ENCODE measurements around the gene CDH4.

DNA sequence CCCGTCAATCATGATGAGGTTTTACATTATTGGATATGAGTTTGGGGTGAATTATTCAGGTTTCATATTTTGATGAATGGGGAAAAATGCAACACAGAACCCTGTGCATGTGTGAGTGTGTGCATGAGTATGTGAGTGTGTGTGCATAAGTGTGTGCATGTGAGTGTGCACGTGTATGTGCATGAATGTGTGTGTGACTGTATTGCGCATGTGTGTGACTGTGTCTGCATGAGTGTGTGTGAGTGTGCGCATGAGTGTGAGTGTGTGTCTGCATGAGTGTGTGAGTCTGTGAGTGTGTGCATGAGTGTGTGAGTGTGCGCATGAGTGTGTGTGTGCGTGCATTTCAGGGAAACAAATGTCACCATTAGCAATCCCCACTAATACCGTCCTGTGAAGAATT lies 18.5 kb upstream of the CDH4 start:
- TF ChIP-seq MAFK (IDR thresholded peaks at IDR 0.05; ENCODE audit: low read depth, low read length) (no peak), BRCA1 (IDR thresholded peaks at IDR 0.05; ENCODE audit: low read depth, low read length) (no peak), POLR2A (IDR thresholded peaks at IDR 0.05; ENCODE audit: control extremely low read depth in 1 of 2, low read depth in 2 of 2, low read length in 2 of 2) (no peak), CEBPB (IDR thresholded peaks at IDR 0.05; ENCODE audit: low read depth, low read length) (no peak), SRF (IDR thresholded peaks at IDR 0.05; ENCODE audit: low read depth, low read length) (no peak), CBX5 (IDR thresholded peaks at IDR 0.05; ENCODE audit: low read depth, low read length) (no peak), POLR2AphosphoS5 (IDR thresholded peaks at IDR 0.05; ENCODE audit: low read depth, low read length) (no peak), CREB1 (IDR thresholded peaks at IDR 0.05) (no peak), ZNF274 (IDR thresholded peaks at IDR 0.05; ENCODE audit: borderline replicate concordance, extremely low read depth, low read length) (no peak), EP300 (IDR thresholded peaks at IDR 0.05; ENCODE audit: borderline replicate concordance in 1 of 2, low read depth in 2 of 2, low read length in 2 of 2) (no peak), EZH2 (IDR thresholded peaks at IDR 0.05; ENCODE audit: low read depth, low read length, severe bottlenecking) (no peak), CHD2 (IDR thresholded peaks at IDR 0.05; ENCODE audit: low read length) (no peak)
- TF ChIP-seq, protein P1, sequence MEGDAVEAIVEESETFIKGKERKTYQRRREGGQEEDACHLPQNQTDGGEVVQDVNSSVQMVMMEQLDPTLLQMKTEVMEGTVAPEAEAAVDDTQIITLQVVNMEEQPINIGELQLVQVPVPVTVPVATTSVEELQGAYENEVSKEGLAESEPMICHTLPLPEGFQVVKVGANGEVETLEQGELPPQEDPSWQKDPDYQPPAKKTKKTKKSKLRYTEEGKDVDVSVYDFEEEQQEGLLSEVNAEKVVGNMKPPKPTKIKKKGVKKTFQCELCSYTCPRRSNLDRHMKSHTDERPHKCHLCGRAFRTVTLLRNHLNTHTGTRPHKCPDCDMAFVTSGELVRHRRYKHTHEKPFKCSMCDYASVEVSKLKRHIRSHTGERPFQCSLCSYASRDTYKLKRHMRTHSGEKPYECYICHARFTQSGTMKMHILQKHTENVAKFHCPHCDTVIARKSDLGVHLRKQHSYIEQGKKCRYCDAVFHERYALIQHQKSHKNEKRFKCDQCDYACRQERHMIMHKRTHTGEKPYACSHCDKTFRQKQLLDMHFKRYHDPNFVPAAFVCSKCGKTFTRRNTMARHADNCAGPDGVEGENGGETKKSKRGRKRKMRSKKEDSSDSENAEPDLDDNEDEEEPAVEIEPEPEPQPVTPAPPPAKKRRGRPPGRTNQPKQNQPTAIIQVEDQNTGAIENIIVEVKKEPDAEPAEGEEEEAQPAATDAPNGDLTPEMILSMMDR (IDR thresholded peaks at IDR 0.05; ENCODE audit: control extremely low read depth in 1 of 3, insufficient read depth in 1 of 3, low read depth in 1 of 3, low read length in 3 of 3): no peak
- TF ChIP-seq, protein P2, sequence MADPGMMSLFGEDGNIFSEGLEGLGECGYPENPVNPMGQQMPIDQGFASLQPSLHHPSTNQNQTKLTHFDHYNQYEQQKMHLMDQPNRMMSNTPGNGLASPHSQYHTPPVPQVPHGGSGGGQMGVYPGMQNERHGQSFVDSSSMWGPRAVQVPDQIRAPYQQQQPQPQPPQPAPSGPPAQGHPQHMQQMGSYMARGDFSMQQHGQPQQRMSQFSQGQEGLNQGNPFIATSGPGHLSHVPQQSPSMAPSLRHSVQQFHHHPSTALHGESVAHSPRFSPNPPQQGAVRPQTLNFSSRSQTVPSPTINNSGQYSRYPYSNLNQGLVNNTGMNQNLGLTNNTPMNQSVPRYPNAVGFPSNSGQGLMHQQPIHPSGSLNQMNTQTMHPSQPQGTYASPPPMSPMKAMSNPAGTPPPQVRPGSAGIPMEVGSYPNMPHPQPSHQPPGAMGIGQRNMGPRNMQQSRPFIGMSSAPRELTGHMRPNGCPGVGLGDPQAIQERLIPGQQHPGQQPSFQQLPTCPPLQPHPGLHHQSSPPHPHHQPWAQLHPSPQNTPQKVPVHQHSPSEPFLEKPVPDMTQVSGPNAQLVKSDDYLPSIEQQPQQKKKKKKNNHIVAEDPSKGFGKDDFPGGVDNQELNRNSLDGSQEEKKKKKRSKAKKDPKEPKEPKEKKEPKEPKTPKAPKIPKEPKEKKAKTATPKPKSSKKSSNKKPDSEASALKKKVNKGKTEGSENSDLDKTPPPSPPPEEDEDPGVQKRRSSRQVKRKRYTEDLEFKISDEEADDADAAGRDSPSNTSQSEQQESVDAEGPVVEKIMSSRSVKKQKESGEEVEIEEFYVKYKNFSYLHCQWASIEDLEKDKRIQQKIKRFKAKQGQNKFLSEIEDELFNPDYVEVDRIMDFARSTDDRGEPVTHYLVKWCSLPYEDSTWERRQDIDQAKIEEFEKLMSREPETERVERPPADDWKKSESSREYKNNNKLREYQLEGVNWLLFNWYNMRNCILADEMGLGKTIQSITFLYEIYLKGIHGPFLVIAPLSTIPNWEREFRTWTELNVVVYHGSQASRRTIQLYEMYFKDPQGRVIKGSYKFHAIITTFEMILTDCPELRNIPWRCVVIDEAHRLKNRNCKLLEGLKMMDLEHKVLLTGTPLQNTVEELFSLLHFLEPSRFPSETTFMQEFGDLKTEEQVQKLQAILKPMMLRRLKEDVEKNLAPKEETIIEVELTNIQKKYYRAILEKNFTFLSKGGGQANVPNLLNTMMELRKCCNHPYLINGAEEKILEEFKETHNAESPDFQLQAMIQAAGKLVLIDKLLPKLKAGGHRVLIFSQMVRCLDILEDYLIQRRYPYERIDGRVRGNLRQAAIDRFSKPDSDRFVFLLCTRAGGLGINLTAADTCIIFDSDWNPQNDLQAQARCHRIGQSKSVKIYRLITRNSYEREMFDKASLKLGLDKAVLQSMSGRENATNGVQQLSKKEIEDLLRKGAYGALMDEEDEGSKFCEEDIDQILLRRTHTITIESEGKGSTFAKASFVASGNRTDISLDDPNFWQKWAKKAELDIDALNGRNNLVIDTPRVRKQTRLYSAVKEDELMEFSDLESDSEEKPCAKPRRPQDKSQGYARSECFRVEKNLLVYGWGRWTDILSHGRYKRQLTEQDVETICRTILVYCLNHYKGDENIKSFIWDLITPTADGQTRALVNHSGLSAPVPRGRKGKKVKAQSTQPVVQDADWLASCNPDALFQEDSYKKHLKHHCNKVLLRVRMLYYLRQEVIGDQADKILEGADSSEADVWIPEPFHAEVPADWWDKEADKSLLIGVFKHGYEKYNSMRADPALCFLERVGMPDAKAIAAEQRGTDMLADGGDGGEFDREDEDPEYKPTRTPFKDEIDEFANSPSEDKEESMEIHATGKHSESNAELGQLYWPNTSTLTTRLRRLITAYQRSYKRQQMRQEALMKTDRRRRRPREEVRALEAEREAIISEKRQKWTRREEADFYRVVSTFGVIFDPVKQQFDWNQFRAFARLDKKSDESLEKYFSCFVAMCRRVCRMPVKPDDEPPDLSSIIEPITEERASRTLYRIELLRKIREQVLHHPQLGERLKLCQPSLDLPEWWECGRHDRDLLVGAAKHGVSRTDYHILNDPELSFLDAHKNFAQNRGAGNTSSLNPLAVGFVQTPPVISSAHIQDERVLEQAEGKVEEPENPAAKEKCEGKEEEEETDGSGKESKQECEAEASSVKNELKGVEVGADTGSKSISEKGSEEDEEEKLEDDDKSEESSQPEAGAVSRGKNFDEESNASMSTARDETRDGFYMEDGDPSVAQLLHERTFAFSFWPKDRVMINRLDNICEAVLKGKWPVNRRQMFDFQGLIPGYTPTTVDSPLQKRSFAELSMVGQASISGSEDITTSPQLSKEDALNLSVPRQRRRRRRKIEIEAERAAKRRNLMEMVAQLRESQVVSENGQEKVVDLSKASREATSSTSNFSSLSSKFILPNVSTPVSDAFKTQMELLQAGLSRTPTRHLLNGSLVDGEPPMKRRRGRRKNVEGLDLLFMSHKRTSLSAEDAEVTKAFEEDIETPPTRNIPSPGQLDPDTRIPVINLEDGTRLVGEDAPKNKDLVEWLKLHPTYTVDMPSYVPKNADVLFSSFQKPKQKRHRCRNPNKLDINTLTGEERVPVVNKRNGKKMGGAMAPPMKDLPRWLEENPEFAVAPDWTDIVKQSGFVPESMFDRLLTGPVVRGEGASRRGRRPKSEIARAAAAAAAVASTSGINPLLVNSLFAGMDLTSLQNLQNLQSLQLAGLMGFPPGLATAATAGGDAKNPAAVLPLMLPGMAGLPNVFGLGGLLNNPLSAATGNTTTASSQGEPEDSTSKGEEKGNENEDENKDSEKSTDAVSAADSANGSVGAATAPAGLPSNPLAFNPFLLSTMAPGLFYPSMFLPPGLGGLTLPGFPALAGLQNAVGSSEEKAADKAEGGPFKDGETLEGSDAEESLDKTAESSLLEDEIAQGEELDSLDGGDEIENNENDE (IDR thresholded peaks at IDR 0.05; ENCODE audit: insufficient replicate concordance, low read length): no peak

Data from H1 (cell line).